Adrenal gland (tissue), 5 donors: ENCODE measurements around the gene PIEZO2.

Experiments
- CTCF ChIP-seq, 6 experiments: fragments of 450-650 bp in 4 of 6; fragments of 200-600 bp in 2 of 6; sonication (generic) in 1 of 6; IDR thresholded peaks; 1 replicate in 5 of 6; 2 replicates in 1 of 6; pipeline versions ENCODE4 v1.5.1 to v1.8.0; 2016 to 2021; ENCODE audit warnings: antibody characterized with exemption in 6 of 6, mild to moderate bottlenecking in 2 of 6, moderate library complexity in 1 of 6
- POLR2A ChIP-seq, 2 donors: fragments of 450-650 bp; IDR thresholded peaks; one replicate each; pipeline ENCODE4 v1.6.1; 2017; ENCODE audit warnings: antibody characterized with exemption in 2 of 2, mild to moderate bottlenecking in 2 of 2, moderate library complexity in 1 of 2
- donor health status: DM: no; HTN: no; CAD: no.

GRCh38 chr18:11002277-11002676 is 147.1 kb downstream of the PIEZO2 start:
- TF ChIP-seq CTCF (IDR thresholded peaks at IDR 0.05) (no peak), POLR2A (IDR thresholded peaks at IDR 0.05) (no peak)
